CD14-positive monocyte (primary cell): Measurements from ENCODE around the gene ANO5. TPM values are rescaled to one million over a fixed set of nuclear protein-coding genes. Genes with fewer than 3 reads are reported as not detected.

Experiments
- DNase-seq, 3 donors: peaks; one replicate each; pipeline ENCODE4 v3.0.0-alpha.2; 2011 to 2022
- H2AFZ ChIP-seq: 2 replicates; pipeline ENCODE4 v1.6.0; 2012; ENCODE audit warnings: mild to moderate bottlenecking, low read depth, low read length, inconsistent platforms; ENCODE audit not compliant: insufficient read depth, poor library complexity, severe bottlenecking
- H3K27ac ChIP-seq, 2 donors: 1 replicate in 1 of 2; 2 replicates in 1 of 2; pipeline ENCODE4 v1.5.1; 2012 to 2013; ENCODE audit warnings: low read length in 2 of 2, control low read depth in 1 of 2, inconsistent platforms in 1 of 2, low read depth in 1 of 2, mild to moderate bottlenecking in 1 of 2
- H3K27me3 ChIP-seq, 2 donors: one replicate each; pipeline versions ENCODE4 v1.6.0 to v1.6.1; 2011 to 2013; ENCODE audit warnings: low read length in 2 of 2; ENCODE audit not compliant: control insufficient read depth in 2 of 2, insufficient read depth in 2 of 2
- H3K36me3 ChIP-seq, 2 donors: replicated peaks in 1 of 2; 1 replicate in 1 of 2; 2 replicates in 1 of 2; pipeline versions ENCODE4 v1.5.1 to v1.6.1; 2012 to 2013; ENCODE audit warnings: low read length in 2 of 2, control low read depth in 1 of 2, inconsistent platforms in 1 of 2, mild to moderate bottlenecking in 1 of 2; ENCODE audit not compliant: insufficient read depth in 2 of 2, control insufficient read depth in 1 of 2
- H3K4me1 ChIP-seq, 2 donors: 1 replicate in 1 of 2; 2 replicates in 1 of 2; pipeline versions ENCODE4 v1.5.1 to v1.6.1; 2012 to 2013; ENCODE audit warnings: low read length in 2 of 2, control low read depth in 1 of 2, inconsistent platforms in 1 of 2, mild to moderate bottlenecking in 1 of 2, moderate library complexity in 1 of 2; ENCODE audit not compliant: insufficient read depth in 2 of 2, control insufficient read depth in 1 of 2
- H3K4me2 ChIP-seq: replicated peaks from 2 replicates; pipeline ENCODE3; 2012; ENCODE audit warnings: low read length, moderate library complexity, mild to moderate bottlenecking; ENCODE audit not compliant: poor library complexity, severe bottlenecking; ENCODE audit errors: extremely low read depth
- H3K4me3 ChIP-seq, 3 experiments: fragments of 200-600 bp in 1 of 3; sonication (generic) in 1 of 3; replicated peaks in 1 of 3; 1 replicate in 2 of 3; 2 replicates in 1 of 3; pipeline ENCODE4 v1.5.1; 2011 to 2013; ENCODE audit warnings: low read length in 3 of 3, mild to moderate bottlenecking in 3 of 3, control low read depth in 2 of 3, low read depth in 2 of 3, inconsistent platforms in 1 of 3, moderate library complexity in 1 of 3
- H3K79me2 ChIP-seq: 2 replicates; pipeline ENCODE4 v1.6.0; 2012; ENCODE audit warnings: mild to moderate bottlenecking, control low read depth, inconsistent platforms, low read length, moderate library complexity; ENCODE audit not compliant: insufficient read depth
- H3K9ac ChIP-seq: 2 replicates; pipeline ENCODE4 v1.6.0; 2017; ENCODE audit warnings: low read length, mild to moderate bottlenecking; ENCODE audit not compliant: insufficient read depth, poor library complexity, severe bottlenecking
- H3K9me3 ChIP-seq, 2 donors: replicated peaks in 1 of 2; 1 replicate in 1 of 2; 2 replicates in 1 of 2; pipeline versions ENCODE4 v1.5.1 to v1.6.1; 2012 to 2013; ENCODE audit warnings: low read length in 2 of 2, control low read depth in 1 of 2; ENCODE audit not compliant: control insufficient read depth in 1 of 2, insufficient read depth in 1 of 2
- H4K20me1 ChIP-seq: 2 replicates; pipeline ENCODE4 v1.6.0; 2012; ENCODE audit warnings: mild to moderate bottlenecking, low read length, control low read depth, moderate library complexity; ENCODE audit not compliant: insufficient read depth
- H3K27ac Mint-ChIP-seq, 7 donors: one replicate each; pipeline ENCODE4 v1.8.0; 2020; ENCODE audit warnings: mild to moderate bottlenecking in 7 of 7, mixed read lengths in 7 of 7, moderate library complexity in 6 of 7, inconsistent platforms in 2 of 7
- H3K27me3 Mint-ChIP-seq, 3 donors: one replicate each; pipeline ENCODE4 v1.8.0; 2021 to 2022; ENCODE audit warnings: low read depth in 3 of 3, mild to moderate bottlenecking in 3 of 3, mixed read lengths in 3 of 3, moderate library complexity in 3 of 3, inconsistent platforms in 1 of 3
- H3K36me3 Mint-ChIP-seq, 2 donors: one replicate each; pipeline ENCODE4 v1.8.0; 2020; ENCODE audit warnings: mixed read lengths in 2 of 2, inconsistent platforms in 1 of 2, mild to moderate bottlenecking in 1 of 2
- H3K4me1 Mint-ChIP-seq: one replicate; pipeline ENCODE4 v1.8.0; 2020; ENCODE audit warnings: mild to moderate bottlenecking, mixed read lengths
- H3K4me3 Mint-ChIP-seq, 2 donors: one replicate each; pipeline ENCODE4 v1.8.0; 2020; ENCODE audit warnings: mild to moderate bottlenecking in 2 of 2, mixed read lengths in 2 of 2, moderate library complexity in 1 of 2
- H3K9me3 Mint-ChIP-seq, 7 donors: one replicate each; pipeline ENCODE4 v1.8.0; 2020 to 2022; ENCODE audit warnings: mixed read lengths in 7 of 7, mild to moderate bottlenecking in 6 of 7, moderate library complexity in 6 of 7, inconsistent platforms in 2 of 7
- WGBS: methylation state at CpG from one replicate; pipeline ENCODE4 v1.1.5; 2013; ENCODE audit warnings: missing lambda C conversion rate; ENCODE audit not compliant: insufficient coverage; 5-methylcytosine and 5-hydroxymethylcytosine counted together
- intact Hi-C, 2 donors: fragments of 100-400 bp; cut with micrococcal nuclease; formaldehyde crosslinking; loops; one replicate each; pipeline versions ENCODE4 v1.15.0 to v1.15.1; 2023
- polyA plus RNA-seq, 3 donors: library from polyadenylated mRNA; depleted of rRNA in 1 of 3; unstranded in 2 of 3; stranded (reverse) in 1 of 3; fragments of 300-500 nt in 2 of 3; fragments of >200 nt in 1 of 3; fragmentation: Illumina TruSeq in 2 of 3; gene quantifications; 1 replicate in 2 of 3; 2 replicates in 1 of 3; pipeline ENCODE4 v1.2.3, GENCODE V29; 2012 to 2021
- TF ChIP-seq, protein P1 (sequence below): fragments of 200-600 bp; IDR thresholded peaks from one replicate; pipeline ENCODE4 v1.8.0; 2022; ENCODE audit warnings: antibody characterized with exemption, mild to moderate bottlenecking

Gene ANO5
- polyA plus RNA-seq, 3 donors: 1.0 to 1.4 (median 1.1) TPM

DNA sequence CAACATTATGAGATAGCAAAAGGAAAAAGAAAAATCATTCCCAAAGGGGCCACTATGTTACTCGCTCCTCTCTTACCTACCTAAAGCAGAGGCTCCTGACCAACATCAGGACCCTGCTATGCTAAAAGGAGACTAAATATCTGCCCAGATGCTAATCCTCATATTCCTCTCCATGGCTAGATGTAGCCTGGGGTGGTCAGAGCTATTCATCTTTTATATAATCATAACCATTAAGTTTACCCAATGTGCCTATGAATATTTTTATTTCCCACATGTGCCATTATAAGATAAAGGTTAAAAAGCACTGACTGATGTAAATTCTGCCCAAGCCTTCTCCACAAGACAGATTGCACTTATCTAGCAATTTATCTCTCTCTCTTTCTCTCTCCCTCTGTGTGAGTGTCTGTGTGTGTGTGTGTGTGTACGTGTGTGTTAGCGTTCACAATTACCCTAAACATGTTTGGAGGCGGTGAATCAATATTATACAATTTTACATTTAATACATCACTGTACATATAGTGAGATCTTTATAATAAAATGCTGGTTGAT, 41.2 kb upstream of the ANO5 start:
- H3K4me2 ChIP-seq: no peak overlapping the region
- no CpG with 5 or more reads among the region's 4 CpGs for WGBS
- H3K79me2 ChIP-seq: no peaks in the 10 kb centered on the region
- Mint-ChIP-seq H3K9me3 (peaks cover 0 to 3% (median 0%) of the 10 kb centered on the region in 7 donors), H3K27ac (no peak overlapping the region), H3K36me3 (no peaks in the 10 kb centered on the region), H3K4me3 (no peak overlapping the region), H3K27me3 (peaks cover 0 to 16% (median 13%) of the 10 kb centered on the region in 3 donors), H3K4me1 (no peaks in the 10 kb centered on the region)
- no peak for DNase-seq
- no peak overlapping the region for H3K27ac ChIP-seq
- no peaks in the 10 kb centered on the region for H4K20me1 ChIP-seq
- intact Hi-C loops: no loop called here
- TF ChIP-seq, protein P1, sequence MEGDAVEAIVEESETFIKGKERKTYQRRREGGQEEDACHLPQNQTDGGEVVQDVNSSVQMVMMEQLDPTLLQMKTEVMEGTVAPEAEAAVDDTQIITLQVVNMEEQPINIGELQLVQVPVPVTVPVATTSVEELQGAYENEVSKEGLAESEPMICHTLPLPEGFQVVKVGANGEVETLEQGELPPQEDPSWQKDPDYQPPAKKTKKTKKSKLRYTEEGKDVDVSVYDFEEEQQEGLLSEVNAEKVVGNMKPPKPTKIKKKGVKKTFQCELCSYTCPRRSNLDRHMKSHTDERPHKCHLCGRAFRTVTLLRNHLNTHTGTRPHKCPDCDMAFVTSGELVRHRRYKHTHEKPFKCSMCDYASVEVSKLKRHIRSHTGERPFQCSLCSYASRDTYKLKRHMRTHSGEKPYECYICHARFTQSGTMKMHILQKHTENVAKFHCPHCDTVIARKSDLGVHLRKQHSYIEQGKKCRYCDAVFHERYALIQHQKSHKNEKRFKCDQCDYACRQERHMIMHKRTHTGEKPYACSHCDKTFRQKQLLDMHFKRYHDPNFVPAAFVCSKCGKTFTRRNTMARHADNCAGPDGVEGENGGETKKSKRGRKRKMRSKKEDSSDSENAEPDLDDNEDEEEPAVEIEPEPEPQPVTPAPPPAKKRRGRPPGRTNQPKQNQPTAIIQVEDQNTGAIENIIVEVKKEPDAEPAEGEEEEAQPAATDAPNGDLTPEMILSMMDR: no peak
- no peaks in the 10 kb centered on the region for H3K9me3 ChIP-seq
- no peaks in the 10 kb centered on the region for H3K27me3 ChIP-seq
- no peak overlapping the region for H2AFZ ChIP-seq
- H3K36me3 ChIP-seq: no peaks in the 10 kb centered on the region
- H3K4me3 ChIP-seq: no peak overlapping the region
- no peaks in the 10 kb centered on the region for H3K4me1 ChIP-seq
- H3K9ac ChIP-seq: no peak overlapping the region

DNA sequence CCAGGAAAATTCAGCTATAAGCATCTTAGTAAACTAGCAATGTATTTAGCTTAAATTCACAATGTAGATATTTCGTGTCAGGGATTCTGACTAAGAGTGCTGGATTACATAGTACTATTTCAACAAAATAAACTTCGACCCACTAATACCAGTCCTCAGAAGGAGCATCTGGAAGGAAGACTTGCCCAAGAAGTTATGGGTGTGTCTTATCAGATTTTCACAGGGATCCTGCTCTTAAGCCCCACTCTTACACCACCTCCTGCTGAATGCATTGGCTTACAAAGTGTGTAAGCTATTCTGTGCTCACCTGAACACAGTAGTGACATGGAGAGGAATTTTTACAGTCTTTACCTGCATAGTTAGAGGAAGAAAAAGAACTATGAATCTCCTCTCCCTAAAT, 35.4 kb upstream of the ANO5 start:
- TF ChIP-seq, protein P1: no peak
- no peaks in the 10 kb centered on the region for H3K36me3 ChIP-seq
- no peaks in the 10 kb centered on the region for H3K79me2 ChIP-seq
- no peak overlapping the region for H3K27ac ChIP-seq
- no peaks in the 10 kb centered on the region for H3K9me3 ChIP-seq
- H3K4me3 ChIP-seq: no peak overlapping the region
- Mint-ChIP-seq H3K9me3 (no peaks in the 10 kb centered on the region), H3K4me1 (peaks cover 19% of the 10 kb centered on the region), H3K27ac (no peak overlapping the region), H3K36me3 (no peaks in the 10 kb centered on the region), H3K27me3 (peaks cover 0 to 1% (median 0%) of the 10 kb centered on the region in 3 donors), H3K4me3 (no peak overlapping the region)
- WGBS: no CpG with 5 or more reads among the region's 2 CpGs
- intact Hi-C loops: no loop called here
- no peak overlapping the region for H3K9ac ChIP-seq
- no peaks in the 10 kb centered on the region for H4K20me1 ChIP-seq
- peaks cover 14 to 28% of the 10 kb centered on the region in 2 donors for H3K4me1 ChIP-seq
- H3K27me3 ChIP-seq: no peaks in the 10 kb centered on the region
- H2AFZ ChIP-seq: no peak overlapping the region
- DNase-seq: no peak
- no peak overlapping the region for H3K4me2 ChIP-seq
